ENCODE results near the gene PPP1R13L. TPM values are rescaled to one million over a fixed set of nuclear protein-coding genes. Genes with fewer than 3 reads are reported as not detected.

Gene PPP1R13L
- total RNA-seq, 1 donor from 2014 or later = 12.9 TPM

- intact Hi-C loops (cut with micrococcal nuclease) = no loop called here
Observed at GRCh38 chr19:45349126-45349415, 55.8 kb downstream of the PPP1R13L start.

DNA sequence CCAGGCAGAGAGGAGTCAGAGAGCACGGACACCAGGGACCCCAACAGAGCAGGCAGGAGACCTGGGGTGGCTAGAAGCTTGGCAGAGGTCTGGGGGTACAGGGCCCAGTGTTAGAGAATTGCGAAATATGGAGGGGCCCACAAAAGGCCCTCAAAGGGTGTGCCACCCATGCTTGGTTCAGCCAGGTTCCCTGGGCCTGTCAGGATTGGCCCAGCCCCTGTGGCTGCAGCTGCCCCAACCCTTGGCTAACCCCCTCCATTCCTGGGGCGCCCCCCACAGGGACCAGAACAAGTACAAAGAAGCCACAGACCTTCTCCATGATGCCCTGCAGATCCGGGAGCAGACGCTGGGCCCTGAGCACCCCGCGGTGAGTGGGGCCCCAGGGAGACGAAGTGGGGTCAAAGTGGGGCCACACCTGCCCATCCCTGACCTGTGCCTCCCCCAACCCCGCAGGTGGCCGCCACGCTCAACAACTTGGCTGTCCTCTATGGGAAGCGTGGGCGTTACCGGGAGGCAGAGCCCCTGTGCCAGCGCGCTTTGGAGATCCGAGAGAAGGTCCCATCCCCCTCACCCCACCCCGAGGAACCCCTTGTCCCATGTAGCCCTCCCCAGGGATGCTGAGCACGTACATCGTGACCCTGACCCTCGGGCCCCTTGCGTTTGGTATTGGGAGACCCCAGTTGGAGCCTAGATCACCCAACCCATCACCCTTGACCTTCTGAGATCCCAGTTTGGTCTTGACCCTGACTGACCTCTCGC, 56.3 kb downstream of the PPP1R13L start:
- intact Hi-C loops (cut with micrococcal nuclease) = no loop called here

DNA sequence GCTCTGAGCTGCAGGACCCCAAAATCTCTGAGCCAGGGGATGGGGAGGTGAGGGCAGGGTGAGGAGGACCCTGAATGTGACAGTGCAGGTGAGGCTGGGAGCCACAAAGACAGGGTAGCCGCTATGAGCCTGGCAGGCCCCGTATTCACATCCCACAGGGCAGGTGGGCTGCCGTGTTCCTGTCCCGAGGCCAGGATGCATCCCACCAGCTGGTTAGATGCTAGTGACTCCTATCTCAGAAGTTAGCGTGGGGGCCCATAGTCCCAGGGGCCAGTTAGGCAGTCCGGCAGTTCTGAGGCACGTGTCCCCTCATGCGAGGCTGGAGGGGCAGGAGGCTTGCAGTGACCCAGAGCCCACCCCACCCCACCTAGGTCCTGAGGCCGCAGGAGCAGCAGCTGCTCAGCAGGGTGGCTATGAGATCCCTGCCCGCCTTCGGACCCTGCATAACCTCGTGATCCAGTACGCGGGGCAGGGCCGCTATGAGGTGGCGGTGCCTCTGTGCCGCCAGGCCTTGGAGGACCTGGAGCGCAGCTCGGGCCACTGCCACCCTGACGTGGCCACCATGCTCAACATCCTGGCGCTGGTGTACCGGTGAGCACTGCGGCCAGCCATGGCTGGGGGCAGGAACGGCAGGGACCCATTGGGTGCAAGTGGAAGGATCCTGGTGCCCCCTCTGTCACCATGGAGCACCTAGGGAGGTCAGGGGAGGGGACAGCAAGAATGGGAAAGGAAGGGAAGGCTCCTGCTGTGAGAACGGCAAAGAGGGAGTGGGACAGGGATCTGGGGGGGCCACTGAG, 57.1 kb downstream of the PPP1R13L start:
- intact Hi-C loops (cut with micrococcal nuclease) = no loop called here

DNA sequence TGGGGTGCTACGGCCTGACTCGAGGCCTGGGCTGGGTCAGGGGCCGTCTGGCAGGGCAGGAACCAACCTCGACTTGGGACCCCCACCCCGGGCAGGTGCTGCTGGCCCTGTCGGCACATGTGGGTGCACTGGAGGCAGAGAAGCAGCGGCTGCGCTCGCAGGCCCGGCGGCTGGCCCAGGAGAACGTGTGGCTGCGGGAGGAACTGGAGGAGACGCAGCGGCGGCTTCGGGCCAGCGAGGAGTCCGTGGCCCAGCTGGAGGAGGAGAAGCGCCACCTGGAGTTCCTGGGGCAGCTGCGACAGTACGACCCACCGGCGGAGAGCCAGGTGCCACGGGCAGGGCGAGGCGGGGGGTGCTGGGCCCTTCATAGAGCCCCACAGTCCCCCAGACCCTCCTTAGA, 58.4 kb downstream of the PPP1R13L start:
- intact Hi-C loops (cut with micrococcal nuclease) = no loop called here

DNA sequence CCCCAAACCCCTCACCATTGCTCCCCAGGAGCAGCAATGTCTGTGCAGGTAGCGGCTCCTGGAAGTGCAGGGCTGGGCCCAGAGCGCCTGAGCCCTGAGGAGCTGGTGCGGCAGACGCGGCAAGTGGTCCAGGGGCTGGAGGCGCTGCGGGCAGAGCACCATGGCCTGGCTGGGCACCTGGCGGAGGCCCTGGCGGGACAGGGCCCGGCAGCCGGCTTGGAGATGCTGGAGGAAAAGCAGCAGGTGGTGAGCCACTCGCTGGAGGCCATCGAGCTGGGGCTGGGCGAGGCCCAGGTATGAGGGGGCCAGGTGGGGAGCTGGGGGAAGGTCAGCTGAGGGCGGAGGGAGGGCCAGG, 59.4 kb downstream of the PPP1R13L start:
- intact Hi-C loops (cut with micrococcal nuclease) = no loop called here

DNA sequence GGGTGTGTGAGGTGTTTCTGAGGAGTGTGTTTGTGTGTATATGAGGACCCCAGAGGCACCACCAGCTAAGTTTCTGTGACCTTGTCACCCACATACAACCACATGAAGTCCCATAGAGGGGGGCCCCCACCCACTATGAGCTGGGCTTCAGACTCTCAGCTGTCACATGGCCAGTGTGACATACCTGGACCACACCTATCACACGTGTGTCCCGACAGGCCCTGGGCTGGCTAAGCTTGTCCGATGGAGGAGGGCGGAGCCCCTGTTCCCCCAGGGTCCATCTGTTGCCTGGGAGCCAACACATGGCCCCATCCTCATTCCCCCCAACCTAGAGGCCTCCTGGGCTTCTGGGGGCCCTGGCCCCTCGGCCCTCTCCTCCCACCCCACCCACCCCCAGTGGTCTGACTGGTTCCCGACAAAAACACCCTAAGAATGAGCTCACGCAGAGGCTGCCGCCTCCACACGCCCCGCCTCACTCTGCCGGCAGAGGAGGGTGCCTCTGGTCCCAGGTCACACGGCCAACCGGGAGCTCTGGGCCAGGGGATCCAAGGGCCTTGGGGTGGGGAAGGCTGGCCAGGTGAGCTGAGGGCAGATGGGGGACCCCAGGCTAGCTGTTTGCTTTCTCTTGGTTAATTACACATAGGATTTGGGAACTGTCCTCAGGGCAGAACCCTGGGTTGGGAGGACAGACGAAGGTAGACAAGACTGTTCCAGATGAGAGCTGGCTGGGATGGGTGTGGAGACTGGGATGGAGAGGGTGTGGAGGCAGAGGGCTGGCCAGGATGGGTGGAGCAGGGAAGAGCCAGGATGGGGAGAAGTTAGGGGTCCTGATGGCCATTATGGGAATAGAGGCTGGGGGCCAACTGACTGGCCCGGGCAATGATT, 60.0 kb downstream of the PPP1R13L start:
- intact Hi-C loops (cut with micrococcal nuclease) = no loop called here

DNA sequence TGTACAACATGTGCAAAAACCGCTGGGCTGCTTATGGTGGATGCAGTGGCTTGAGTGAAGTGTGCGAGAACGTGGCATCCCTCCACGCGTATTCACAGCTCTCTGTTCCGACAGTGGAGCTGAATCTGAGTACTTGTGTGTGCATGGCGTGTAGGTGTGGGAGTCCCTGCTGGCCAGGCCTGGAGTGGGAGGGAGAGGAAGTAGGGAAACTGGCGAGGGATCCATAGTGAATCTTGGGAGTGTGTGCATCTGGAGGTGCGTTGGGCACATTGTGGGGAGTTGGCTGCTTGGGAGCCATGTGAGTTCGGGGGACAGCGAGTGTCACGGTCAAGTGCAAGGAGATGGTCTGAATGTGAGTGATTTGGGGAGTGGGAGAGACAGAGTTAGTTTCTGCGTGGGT, 62.0 kb downstream of the PPP1R13L start:
- intact Hi-C loops (cut with micrococcal nuclease) = no loop called here

DNA sequence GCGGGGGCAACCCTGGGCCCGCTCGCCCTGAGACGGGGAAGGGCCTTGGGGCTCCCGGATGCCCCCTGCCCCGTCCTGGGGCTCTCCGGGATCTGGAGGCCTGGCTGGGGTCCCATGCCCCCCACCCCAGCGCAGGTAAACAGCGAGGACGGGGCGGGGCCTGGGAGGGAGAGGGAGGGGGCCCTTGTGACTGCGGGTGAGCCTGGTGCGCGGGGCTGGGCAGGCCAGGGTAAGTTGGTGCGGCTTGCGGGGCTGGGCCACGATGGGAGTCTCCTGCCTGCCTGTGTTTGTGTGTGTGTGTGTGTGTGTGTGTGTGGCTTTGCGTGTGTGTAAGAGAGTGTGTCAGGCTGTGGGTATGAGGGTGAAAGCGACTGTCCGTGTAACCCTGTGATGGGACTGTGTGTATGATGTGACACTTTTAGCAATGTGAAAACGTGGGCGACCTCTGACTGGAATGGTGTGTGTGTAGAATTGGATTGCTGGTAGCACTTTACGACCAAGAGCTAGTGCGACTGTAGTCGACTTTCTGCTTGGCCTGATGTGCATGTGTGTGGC, 63.9 kb downstream of the PPP1R13L start:
- intact Hi-C loops (cut with micrococcal nuclease) = no loop called here

DNA sequence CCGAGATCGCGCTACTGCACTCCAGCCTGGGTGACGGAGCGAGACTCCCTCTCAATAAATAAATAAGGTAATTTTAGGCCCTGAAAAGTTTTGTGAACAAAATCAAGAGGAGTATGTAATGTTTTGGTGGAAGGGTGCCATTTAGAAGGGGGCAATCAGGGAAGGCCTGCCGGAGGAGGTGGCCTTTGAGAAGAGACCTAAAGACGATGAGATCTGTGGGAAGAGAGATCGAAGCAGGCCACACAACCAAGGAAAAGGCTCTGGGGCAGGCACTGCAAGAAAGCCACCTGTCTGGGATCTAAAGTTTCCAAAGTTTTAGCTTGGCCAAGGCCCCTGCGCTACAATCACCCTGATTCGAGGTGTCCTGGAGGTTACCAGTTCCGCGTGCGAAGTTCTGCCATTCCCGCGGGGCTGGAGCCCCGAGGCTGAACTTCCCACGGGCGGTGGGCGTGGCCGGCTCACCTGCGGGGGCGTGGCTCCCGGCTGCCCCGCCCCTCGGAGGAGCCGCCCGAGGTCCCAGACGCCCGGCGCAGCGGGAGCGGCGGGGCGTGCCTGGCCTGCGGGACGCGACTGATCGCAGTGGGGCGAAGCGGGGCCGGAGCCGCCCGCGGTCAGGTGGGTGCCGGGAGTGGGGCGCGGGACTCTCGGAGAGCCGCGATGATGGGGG, 64.5 kb downstream of the PPP1R13L start, which contains the start of gene KLC3:
Gene KLC3, plus strand, starts transcription at position 519 of the 667 bp plus-strand sequence. CDS start 4,792 bp downstream, outside the sequence.
- intact Hi-C loops (cut with micrococcal nuclease) = no loop called here

GRCh38 chr19:45339629-45340028, 65.2 kb downstream of the PPP1R13L start:
- intact Hi-C loops (cut with micrococcal nuclease) = loop anchor here (5.0 kb wide), 2 partner anchors 87 to 557 kb away; partner anchors contain the start of gene MARK4

DNA sequence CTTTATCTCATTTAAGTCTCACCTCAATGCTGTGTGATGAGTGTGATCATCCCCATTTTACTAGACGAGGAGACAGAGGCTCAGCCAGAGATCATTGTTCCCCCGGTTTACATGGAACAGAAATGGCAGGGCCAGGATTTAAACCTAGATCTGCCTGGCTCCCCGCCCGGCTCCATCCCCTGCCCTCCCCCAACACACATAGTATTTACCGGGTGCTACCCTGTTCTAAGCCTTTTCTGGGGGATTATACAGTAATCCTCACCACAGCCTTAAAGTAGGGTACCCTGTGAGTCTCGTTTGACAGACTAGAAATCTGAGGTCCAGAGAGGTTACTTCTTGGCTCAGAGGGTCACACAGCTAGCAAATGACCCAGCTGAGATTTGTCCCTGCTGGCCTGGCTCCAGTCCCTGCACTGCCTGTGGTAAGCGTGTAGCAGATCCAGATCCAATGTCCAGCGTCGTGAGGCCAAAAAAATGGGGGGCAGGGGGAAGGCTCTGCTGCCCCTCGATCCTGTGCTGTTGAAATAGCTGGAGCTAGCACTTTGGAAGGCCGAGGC, 68.1 kb downstream of the PPP1R13L start:
- intact Hi-C loops (cut with micrococcal nuclease) = loop anchor here (5.0 kb wide), 2 partner anchors 84 to 554 kb away; partner anchors contain the start of gene MARK4

- intact Hi-C loops (cut with micrococcal nuclease) = loop anchor here (5.0 kb wide), 2 partner anchors 83 to 553 kb away; partner anchors contain the start of gene MARK4
Observed at GRCh38 chr19:45334881-45335280, 70.0 kb downstream of the PPP1R13L start.

DNA sequence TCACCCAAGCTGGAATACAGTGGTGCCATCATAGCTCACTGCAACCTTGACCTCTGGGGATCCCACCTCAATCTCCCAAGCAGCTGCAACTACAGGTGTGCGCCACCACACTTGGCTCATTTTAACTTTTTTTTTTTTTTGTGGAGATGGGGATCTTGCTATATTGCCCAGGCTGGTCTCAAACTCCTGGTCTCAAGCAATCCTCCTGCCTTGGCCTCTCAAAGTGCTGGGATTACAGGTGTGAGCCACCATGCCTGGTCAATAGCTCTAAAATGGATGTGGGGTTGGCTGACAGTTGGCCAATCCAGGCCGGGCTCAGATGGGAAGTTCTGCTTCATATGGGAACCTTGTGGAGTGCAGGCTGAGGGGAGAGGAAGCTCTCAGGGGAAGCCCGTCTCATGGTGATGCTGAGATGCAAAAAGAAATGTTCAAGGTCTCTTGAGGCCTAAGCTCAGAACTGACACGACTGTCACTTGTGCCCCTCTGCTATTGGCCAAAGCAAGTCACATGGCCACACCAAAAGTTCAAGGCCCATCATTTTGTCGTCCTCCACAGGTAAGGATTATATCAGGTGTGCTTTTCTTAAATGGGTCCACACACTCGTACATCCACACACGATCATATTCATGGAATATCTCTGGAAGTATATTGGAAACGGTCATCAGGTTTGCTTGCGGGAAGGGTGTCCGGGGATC, 71.1 kb downstream of the PPP1R13L start:
- intact Hi-C loops (cut with micrococcal nuclease) = no loop called here

- intact Hi-C loops (cut with micrococcal nuclease) = no loop called here
Observed at GRCh38 chr19:45331411-45331810, 73.5 kb downstream of the PPP1R13L start.

Other genes starting within 250 kb of the PPP1R13L start
- gene NKPD1, start 244.1 kb downstream of the PPP1R13L start, total RNA-seq = 0.18 and 0.36 TPM in 2 replicates
- 58.4 and 60.2 TPM in 2 replicates for gene TRAPPC6A, start 226.8 kb downstream of the PPP1R13L start, total RNA-seq
- 11.5 and 12.6 TPM in 2 replicates for gene BLOC1S3, start 226.3 kb downstream of the PPP1R13L start, total RNA-seq
- gene EXOC3L2, start 159.7 kb downstream of the PPP1R13L start, total RNA-seq = not detected in 2 replicates
- 20.0 and 20.4 TPM in 2 replicates for gene MARK4, start 153.8 kb downstream of the PPP1R13L start, total RNA-seq
- not detected in 2 replicates for gene CKM, start 82.2 kb downstream of the PPP1R13L start, total RNA-seq
- not detected in 2 replicates for gene KLC3, start 64.3 kb downstream of the PPP1R13L start, total RNA-seq
- 23.5 and 24.0 TPM in 2 replicates for gene ERCC2, start 34.5 kb downstream of the PPP1R13L start, total RNA-seq
- 9.1 and 9.7 TPM in 2 replicates for gene POLR1G, start 1.6 kb upstream of the PPP1R13L start, total RNA-seq
- 88.8 and 88.9 TPM in 2 replicates for gene ERCC1, start 18.8 kb upstream of the PPP1R13L start, total RNA-seq
- 1.9 and 2.1 TPM in 2 replicates for gene FOSB, start 62.9 kb upstream of the PPP1R13L start, total RNA-seq
- 2.0 and 3.7 TPM in 2 replicates for gene RTN2, start 92.0 kb upstream of the PPP1R13L start, total RNA-seq
- 1.3 and 1.5 TPM in 2 replicates for gene PPM1N, start 93.4 kb upstream of the PPP1R13L start, total RNA-seq
- 185 and 186 TPM in 2 replicates for gene VASP, start 102.4 kb upstream of the PPP1R13L start, total RNA-seq
- 14.4 and 15.7 TPM in 2 replicates for gene OPA3, start 179.7 kb upstream of the PPP1R13L start, total RNA-seq
- gene GPR4, start 197.1 kb upstream of the PPP1R13L start, total RNA-seq = not detected in 2 replicates
- gene EML2, start 234.3 kb upstream of the PPP1R13L start, total RNA-seq = 105 and 110 TPM in 2 replicates